DOHH2 (cell line): ENCODE measurements around the gene CDKN2AIPNL.

Experiments used
- H3F3A ChIP-seq: fragments of 200-600 bp; sonication (generic), shearing (Covaris generic); 2 replicates; pipeline ENCODE4 v1.6.0; 2016; ENCODE audit warnings: antibody characterized with exemption, mild to moderate bottlenecking; ENCODE audit not compliant: control insufficient read depth, insufficient read depth
- H3K27ac ChIP-seq: fragments of 200-600 bp; sonication (generic); 2 replicates; pipeline ENCODE4 v1.5.1; 2014; ENCODE audit warnings: low read depth, mild to moderate bottlenecking, low read length, moderate library complexity
- H3K27me3 ChIP-seq: fragments of 200-600 bp; sonication (generic); 2 replicates; pipeline ENCODE4 v1.6.1; 2014; ENCODE audit warnings: mild to moderate bottlenecking, low read length, mixed read lengths; ENCODE audit not compliant: control insufficient read depth
- H3K36me3 ChIP-seq: fragments of 200-600 bp; sonication (generic); 2 replicates; pipeline ENCODE4 v1.6.1; 2014; ENCODE audit warnings: mild to moderate bottlenecking, low read length, moderate library complexity, mixed read lengths; ENCODE audit not compliant: control insufficient read depth
- H3K4me1 ChIP-seq: fragments of 200-600 bp; sonication (generic); 2 replicates; pipeline ENCODE4 v1.6.1; 2014; ENCODE audit warnings: mild to moderate bottlenecking, low read length, mixed read lengths; ENCODE audit not compliant: control insufficient read depth
- H3K4me2 ChIP-seq: fragments of 200-600 bp; sonication (generic); 2 replicates; pipeline ENCODE4 v1.6.0; 2014; ENCODE audit warnings: mild to moderate bottlenecking, low read length, moderate library complexity
- H3K4me3 ChIP-seq: fragments of 200-600 bp; sonication (generic); 2 replicates; pipeline ENCODE4 v1.5.1; 2014; ENCODE audit warnings: mild to moderate bottlenecking, low read length, mixed read lengths
- H3K79me2 ChIP-seq: fragments of 200-600 bp; sonication (generic); 2 replicates; pipeline ENCODE4 v1.6.1; 2014; ENCODE audit warnings: mild to moderate bottlenecking, low read length, mixed read lengths; ENCODE audit not compliant: control insufficient read depth
- H3K9me2 ChIP-seq: fragments of 200-600 bp; sonication (generic); replicated peaks from 2 replicates; pipeline ENCODE4 v1.6.1; 2014; ENCODE audit warnings: mild to moderate bottlenecking, low read length, mixed read lengths; ENCODE audit not compliant: control insufficient read depth
- H3K9me3 ChIP-seq: fragments of 200-600 bp; sonication (generic); 2 replicates; pipeline ENCODE4 v1.6.1; 2014; ENCODE audit warnings: antibody characterized with exemption, low read length, mixed read lengths; ENCODE audit not compliant: control insufficient read depth, insufficient read depth
- H4K20me1 ChIP-seq: fragments of 200-600 bp; sonication (generic); 2 replicates; pipeline ENCODE4 v1.6.0; 2014; ENCODE audit warnings: low read depth, mild to moderate bottlenecking, antibody characterized with exemption, low read length, moderate library complexity; ENCODE audit not compliant: control insufficient read depth, insufficient read depth
- EZH2phosphoT487 ChIP-seq: fragments of 200-600 bp; sonication (generic); IDR thresholded peaks from 2 replicates; pipeline ENCODE4 v1.6.1; 2017; ENCODE audit warnings: borderline replicate concordance, mild to moderate bottlenecking, antibody characterized with exemption, low read length, moderate library complexity, mixed read lengths
- TF ChIP-seq, protein P1 (sequence below): fragments of 200-600 bp; sonication (generic); IDR thresholded peaks from one replicate; pipeline ENCODE4 v1.5.1; 2014; ENCODE audit warnings: antibody characterized with exemption, mild to moderate bottlenecking, low read depth, low read length; ENCODE audit not compliant: poor library complexity, severe bottlenecking

Gene CDKN2AIPNL

DNA sequence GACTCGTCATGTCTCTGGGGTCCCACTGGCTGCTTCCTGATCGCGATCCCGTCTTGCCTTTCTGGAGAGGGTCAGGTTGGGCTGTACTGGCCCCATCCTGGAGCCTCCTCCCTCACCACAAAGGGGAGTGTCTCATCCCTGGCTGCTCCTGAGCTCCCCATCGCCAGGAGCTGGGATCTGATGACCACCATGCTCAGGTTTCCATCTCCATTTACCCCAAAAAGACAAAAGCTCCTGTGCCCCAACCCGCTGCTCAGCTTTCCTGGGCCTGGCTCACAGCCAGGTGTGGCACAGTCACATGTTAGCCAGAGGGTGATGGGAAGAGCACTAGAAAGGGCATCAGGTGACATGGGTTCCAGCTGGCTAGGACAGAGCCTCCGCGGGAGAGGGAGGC is 47.3 kb upstream of the CDKN2AIPNL start:
- Histone ChIP-seq H3F3A (no peaks in the 10 kb centered on the region), H3K27ac (no peak overlapping the region), H3K4me2 (no peak overlapping the region), H3K9me2 (no peaks in the 10 kb centered on the region), H3K4me1 (peaks cover 14% of the 10 kb centered on the region), H3K4me3 (no peak overlapping the region), H3K9me3 (no peaks in the 10 kb centered on the region), H3K79me2 (no peaks in the 10 kb centered on the region), H3K27me3 (no peaks in the 10 kb centered on the region), H4K20me1 (no peaks in the 10 kb centered on the region), H3K36me3 (no peaks in the 10 kb centered on the region)
- TF ChIP-seq EZH2phosphoT487, result no peak
- TF ChIP-seq, protein P1, sequence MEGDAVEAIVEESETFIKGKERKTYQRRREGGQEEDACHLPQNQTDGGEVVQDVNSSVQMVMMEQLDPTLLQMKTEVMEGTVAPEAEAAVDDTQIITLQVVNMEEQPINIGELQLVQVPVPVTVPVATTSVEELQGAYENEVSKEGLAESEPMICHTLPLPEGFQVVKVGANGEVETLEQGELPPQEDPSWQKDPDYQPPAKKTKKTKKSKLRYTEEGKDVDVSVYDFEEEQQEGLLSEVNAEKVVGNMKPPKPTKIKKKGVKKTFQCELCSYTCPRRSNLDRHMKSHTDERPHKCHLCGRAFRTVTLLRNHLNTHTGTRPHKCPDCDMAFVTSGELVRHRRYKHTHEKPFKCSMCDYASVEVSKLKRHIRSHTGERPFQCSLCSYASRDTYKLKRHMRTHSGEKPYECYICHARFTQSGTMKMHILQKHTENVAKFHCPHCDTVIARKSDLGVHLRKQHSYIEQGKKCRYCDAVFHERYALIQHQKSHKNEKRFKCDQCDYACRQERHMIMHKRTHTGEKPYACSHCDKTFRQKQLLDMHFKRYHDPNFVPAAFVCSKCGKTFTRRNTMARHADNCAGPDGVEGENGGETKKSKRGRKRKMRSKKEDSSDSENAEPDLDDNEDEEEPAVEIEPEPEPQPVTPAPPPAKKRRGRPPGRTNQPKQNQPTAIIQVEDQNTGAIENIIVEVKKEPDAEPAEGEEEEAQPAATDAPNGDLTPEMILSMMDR, result no peak

DNA sequence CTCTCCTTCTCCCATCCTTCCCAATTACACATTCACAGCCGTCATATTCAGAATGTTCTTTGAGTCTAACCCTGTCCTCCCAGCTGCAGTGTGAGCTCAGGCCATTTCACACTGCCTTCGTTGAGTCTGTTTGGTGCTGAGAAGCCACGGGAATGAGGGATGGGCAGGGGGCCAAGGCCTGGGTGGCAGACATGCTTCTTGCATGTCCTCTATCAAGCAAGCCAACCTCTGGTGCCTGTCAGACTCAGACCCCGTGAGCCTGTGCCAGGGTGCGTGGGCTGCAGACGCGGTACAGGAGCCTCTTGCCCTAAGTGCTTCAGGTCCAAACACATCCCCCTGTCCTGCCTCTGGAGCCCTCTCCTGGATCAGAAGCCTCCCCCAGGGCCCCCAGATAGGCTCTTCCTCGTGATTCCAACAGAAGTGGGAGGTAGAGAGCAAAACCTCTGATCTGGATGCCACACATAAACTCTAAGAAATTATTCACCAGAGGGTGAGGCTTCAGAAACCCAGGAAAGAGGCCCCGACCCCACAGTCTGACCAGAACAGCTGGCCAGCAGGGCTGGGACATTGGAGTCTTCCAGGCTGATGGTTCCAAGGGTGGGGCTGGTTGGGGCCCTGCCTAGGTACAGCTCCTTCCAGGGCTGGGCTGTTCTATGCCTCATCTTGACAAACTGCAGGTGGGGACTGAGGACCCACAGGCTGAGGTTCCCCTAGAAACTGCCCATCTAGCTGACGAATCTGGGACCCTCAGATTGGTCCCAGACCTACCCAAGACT is 46.7 kb upstream of the CDKN2AIPNL start:
- H3K9me3 ChIP-seq, result no peaks in the 10 kb centered on the region
- peaks cover 8% of the 10 kb centered on the region for H3K4me1 ChIP-seq
- no peak overlapping the region for H3K27ac ChIP-seq
- no peaks in the 10 kb centered on the region for H3K36me3 ChIP-seq
- TF ChIP-seq, protein P1, result no peak
- TF ChIP-seq EZH2phosphoT487, result no peak
- H3K4me2 ChIP-seq, result no peak overlapping the region
- no peaks in the 10 kb centered on the region for H3K9me2 ChIP-seq
- no peak overlapping the region for H3K4me3 ChIP-seq
- H3K79me2 ChIP-seq, result no peaks in the 10 kb centered on the region
- H3F3A ChIP-seq, result no peaks in the 10 kb centered on the region
- H3K27me3 ChIP-seq, result no peaks in the 10 kb centered on the region
- H4K20me1 ChIP-seq, result no peaks in the 10 kb centered on the region

DNA sequence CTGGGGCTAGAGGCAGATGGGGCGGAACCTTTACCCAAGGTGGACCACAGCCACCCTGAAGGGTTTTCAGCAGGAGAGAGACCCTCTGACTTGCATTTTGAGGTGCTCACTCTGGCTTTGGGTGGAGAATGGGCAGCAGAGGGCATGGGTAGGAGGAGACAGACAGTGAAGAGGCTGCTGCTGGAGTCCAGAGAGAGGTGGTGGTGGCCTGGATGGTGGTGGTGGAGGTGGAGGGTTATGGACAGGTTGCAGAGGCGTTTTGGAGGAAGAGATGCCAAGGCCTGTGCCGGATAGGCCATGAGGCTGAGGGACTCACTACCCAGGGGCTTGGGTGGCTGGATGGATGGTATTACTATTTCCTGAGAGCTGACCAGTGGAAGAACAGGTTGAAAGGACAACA is 46.1 kb upstream of the CDKN2AIPNL start:
- H3K4me2 ChIP-seq, result no peak overlapping the region
- no peaks in the 10 kb centered on the region for H3K9me2 ChIP-seq
- H3K27me3 ChIP-seq, result peaks cover 4% of the 10 kb centered on the region; the same call in 1 of the 2 replicates
- no peak overlapping the region for H3K4me3 ChIP-seq
- H3K9me3 ChIP-seq, result no peaks in the 10 kb centered on the region
- peaks cover 8% of the 10 kb centered on the region for H3K4me1 ChIP-seq
- H3K79me2 ChIP-seq, result no peaks in the 10 kb centered on the region
- H3K27ac ChIP-seq, result no peak overlapping the region
- no peaks in the 10 kb centered on the region for H3F3A ChIP-seq
- TF ChIP-seq, protein P1, result no peak
- no peak for TF ChIP-seq EZH2phosphoT487
- H3K36me3 ChIP-seq, result no peaks in the 10 kb centered on the region
- no peaks in the 10 kb centered on the region for H4K20me1 ChIP-seq
